Subcutaneous adipose tissue (tissue), 4 donors: ENCODE measurements around the gene PGAP3. TPM values are rescaled to one million over a fixed set of nuclear protein-coding genes. Genes with fewer than 3 reads are reported as not detected.

Source experiments
- total RNA-seq, 4 donors: library from RNA; depleted of rRNA; stranded (reverse); fragments of >200 nt; gene quantifications; one replicate each; pipeline ENCODE4 v1.1.0, GENCODE V29; 2016
- TF ChIP-seq, protein P1 (sequence below): fragments of 450-650 bp; IDR thresholded peaks from one replicate; pipeline ENCODE4 v1.5.1; 2016; ENCODE audit warnings: low read depth, mild to moderate bottlenecking, control low read depth, antibody characterized with exemption, moderate library complexity

PGAP3 gene
- total RNA-seq, 4 donors from 2014 or later, result 7.6 to 12.8 (median 8.0) TPM

DNA sequence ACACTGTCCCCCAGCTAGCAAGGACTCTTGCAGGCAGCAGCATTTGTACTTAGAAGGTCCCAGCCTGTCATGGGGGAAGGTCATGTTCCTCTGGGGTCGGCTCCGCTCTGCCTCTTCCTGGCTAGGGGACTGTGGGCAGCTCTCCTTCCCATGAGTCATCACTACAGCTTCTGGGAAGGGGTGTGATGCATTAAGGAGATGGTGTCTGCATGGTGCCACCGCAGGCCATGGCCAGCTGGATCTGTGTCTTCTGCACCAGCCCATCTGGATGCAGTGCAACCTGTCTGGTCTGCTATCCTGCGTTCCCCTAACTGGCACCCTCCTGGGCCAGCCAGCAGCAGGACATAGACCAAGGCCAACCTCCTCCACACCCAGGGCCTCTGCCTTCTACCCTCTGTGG, 44.6 kb downstream of the PGAP3 start:
- TF ChIP-seq, protein P1, sequence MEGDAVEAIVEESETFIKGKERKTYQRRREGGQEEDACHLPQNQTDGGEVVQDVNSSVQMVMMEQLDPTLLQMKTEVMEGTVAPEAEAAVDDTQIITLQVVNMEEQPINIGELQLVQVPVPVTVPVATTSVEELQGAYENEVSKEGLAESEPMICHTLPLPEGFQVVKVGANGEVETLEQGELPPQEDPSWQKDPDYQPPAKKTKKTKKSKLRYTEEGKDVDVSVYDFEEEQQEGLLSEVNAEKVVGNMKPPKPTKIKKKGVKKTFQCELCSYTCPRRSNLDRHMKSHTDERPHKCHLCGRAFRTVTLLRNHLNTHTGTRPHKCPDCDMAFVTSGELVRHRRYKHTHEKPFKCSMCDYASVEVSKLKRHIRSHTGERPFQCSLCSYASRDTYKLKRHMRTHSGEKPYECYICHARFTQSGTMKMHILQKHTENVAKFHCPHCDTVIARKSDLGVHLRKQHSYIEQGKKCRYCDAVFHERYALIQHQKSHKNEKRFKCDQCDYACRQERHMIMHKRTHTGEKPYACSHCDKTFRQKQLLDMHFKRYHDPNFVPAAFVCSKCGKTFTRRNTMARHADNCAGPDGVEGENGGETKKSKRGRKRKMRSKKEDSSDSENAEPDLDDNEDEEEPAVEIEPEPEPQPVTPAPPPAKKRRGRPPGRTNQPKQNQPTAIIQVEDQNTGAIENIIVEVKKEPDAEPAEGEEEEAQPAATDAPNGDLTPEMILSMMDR, result no peak

DNA sequence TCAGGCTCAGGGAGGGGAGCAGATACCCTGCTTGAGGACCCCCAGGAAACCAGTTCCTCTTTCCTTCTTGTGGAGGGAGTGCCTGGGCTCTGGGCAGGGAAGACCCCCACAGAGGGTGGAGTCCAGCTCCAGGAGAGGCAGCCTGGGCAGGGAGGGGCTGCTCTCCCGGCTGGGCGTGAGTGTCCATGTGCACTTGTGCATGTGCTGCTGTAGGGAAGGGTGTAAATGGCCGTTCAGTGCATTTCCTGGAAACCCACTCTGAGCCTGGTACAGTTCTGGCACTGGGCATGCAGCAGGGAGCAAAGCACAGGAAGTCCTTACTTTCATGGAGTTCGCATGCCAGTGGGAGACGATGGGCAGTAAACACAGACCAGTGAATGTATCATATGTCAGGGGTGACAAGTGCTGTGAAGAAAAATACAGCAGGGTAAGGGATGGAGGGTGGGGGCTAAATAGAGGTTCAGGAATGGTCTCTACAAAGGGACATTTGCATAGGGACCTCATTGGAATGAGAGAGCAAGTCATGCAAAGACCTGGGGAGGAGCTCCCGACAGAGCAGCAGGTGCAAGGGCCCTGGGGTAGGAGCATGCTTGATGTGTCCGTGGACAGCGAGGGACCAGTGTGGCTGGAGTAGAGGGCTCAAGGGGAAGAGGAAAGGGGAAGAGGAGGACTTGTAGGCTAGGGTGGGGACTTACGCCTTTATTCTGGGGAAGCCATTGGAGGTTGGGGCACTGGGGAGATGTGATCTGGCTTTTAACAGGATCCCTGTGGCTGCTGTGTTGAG, 45.4 kb downstream of the PGAP3 start:
- TF ChIP-seq, protein P1, result no peak

DNA sequence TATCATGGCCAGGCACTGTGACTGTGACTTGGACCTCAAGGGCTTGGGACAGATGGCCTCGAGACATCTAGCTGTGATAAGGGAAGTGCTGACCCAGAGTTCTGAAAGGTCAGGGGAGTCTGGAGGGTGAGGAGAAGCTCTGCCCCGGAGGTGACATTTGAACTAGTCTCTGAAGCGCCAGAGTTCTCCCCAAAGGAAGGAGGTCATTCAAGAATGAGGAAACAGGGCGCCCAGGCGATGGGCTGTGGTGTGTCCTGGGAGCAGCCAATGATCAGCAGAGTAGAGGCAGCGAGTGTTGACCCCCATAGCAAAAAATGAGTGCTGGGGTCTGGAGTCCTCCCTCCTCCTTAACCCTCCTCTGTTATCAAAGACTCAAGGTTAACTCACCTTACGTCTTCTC, 46.0 kb downstream of the PGAP3 start:
- TF ChIP-seq, protein P1, result no peak

DNA sequence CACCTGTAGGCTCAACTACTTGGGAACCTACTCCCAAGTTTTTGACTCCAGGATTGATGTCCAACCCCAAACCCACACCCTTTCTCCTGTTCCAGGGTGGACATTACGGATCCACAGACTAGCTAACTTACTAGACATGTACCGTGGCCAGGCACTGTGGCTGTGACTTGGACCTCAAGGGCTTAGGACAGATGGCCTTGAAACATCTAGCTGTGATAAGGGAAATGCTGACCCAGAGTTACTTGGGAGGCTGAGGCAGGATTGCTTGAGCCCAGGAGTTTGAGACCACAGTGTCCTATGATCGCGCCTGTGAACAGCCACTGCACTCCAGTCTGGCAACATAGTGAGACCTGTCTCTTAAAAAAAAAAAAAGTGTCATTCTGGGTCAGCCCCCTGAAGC, 46.8 kb downstream of the PGAP3 start:
- TF ChIP-seq, protein P1, result no peak

DNA sequence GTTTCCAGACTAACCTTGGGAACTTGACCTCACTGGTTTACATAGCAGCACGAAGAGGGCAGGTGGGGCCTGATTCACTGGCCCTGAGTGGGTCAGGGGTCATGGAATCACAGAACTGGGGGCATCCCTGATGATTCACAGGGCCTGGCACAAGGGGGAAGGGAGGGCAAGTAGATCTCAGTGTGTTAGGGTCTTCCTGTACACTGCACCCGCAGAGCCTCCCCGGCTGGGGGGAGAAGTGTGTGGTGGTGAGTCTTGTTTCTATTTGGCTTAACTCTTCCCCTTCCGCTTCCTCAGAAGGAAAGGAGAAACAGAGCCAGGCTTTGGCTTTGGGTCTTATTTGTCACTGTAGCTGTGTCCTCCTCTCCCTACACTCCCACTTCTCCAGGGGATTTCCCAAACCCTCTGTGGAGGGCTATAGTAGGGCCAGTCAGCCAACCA, 47.2 kb downstream of the PGAP3 start:
- TF ChIP-seq, protein P1, result no peak

DNA sequence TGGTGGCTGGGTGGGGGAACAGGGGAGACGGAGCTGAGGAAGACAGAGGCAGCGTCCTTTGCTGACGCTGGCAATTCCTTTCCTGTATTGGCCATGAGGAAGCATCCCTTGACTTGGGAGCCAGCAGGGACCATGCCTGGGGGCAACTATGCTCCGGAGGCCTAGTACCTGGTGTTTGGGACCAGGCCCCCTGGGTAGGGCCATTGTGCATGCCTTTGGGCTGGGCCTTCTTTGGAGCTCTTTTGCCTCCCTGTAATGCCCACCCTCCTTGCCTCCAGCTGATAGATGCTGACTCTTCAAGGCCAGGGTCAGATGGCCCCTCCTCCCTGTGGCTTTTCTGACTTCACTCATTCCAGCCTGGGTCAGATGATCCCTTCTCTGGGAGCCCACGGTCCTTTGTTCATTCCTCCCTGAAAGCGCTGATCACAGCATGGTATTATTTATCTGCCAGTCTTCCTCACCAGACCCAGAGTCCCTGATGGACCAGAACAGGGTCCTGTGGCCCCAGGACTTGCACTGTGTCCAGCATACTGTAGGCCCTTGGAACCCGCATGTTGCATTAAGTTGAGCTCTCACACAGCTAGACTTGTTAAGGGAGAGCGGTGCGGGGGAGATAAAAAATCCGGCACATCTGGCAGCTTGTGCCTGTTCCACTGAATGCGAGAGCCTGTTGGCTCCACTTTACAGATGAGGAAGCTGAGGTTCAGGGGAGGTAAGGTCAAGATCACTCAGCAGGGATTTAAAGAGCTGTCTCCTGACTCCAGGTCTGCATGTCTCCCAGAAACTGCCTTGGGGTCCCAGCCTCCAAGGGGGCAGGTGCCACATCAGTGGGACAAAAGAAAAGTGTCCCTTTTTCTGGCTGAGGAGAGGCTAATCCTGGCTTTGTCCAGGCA, 48.0 kb downstream of the PGAP3 start:
- TF ChIP-seq, protein P1, result no peak

DNA sequence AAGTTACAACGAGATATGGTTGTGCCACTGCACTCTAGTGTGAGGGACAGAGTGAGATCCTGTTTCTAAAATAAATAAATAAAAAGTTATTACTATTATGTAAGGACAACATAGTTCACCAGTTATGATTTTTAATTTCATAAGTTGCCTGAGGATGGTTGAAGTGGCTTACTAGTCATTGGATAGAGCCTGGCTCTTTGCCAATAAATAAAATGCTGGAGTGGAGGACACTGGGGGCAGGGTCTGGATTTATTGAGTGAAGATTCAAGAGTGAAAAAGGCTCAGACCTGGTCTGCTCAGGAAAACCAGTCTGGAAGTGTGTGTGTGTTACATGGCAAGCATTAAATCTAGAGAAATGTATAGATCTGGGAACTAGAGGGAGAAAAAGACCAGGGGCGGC, 48.8 kb downstream of the PGAP3 start:
- TF ChIP-seq, protein P1, result no peak
